NK-92 treated with Interleukin-12 subunit alpha and Interleukin-12 subunit beta, amount 100 ng/mL, for 24 hours (cell line): ENCODE measurements around the gene AKAP1.
A peak's percentile ranks its signal among the peaks of the same experiment; 100 is the strongest.

Experiments used
- DNase-seq: peaks from one replicate; lab custom pipeline; 2025; lab: John Stamatoyannopoulos, UW

Gene AKAP1

GRCh38 chr17:57106836-57107497 lies 21.9 kb downstream of the AKAP1 start:
- DNase-seq, result no peak

- DNase-seq, result no peak
These were observed 22.6 kb downstream of the AKAP1 start for GRCh38 chr17:57107498-57108101.

- no peak for DNase-seq
These were observed 23.8 kb downstream of the AKAP1 start for GRCh38 chr17:57108671-57109392.

- DNase-seq, result no peak
These were observed 24.5 kb downstream of the AKAP1 start for GRCh38 chr17:57109393-57110151.

- no peak for DNase-seq
These were observed 25.1 kb downstream of the AKAP1 start for GRCh38 chr17:57110152-57110542.

GRCh38 chr17:57110579-57111325 lies 25.7 kb downstream of the AKAP1 start:
- DNase-seq, result no peak

GRCh38 chr17:57111386-57111785 lies 26.3 kb downstream of the AKAP1 start:
- DNase-seq, result no peak

GRCh38 chr17:57113011-57113410 lies 28.0 kb downstream of the AKAP1 start:
- DNase-seq, result no peak

- no peak for DNase-seq
These were observed 28.6 kb downstream of the AKAP1 start for GRCh38 chr17:57113656-57114055.

GRCh38 chr17:57114085-57114673 lies 29.1 kb downstream of the AKAP1 start:
- peak; percentile 32 for DNase-seq

GRCh38 chr17:57115377-57115776 lies 30.3 kb downstream of the AKAP1 start:
- DNase-seq, result no peak

GRCh38 chr17:57115916-57116315 lies 30.9 kb downstream of the AKAP1 start:
- DNase-seq, result no peak

- DNase-seq, result no peak
These were observed 32.8 kb downstream of the AKAP1 start for GRCh38 chr17:57117798-57118197.

- no peak for DNase-seq
These were observed 35.8 kb downstream of the AKAP1 start for GRCh38 chr17:57120814-57121213.

- no peak for DNase-seq
These were observed 36.4 kb downstream of the AKAP1 start for GRCh38 chr17:57121308-57122042.

GRCh38 chr17:57124053-57124452 lies 39.0 kb downstream of the AKAP1 start:
- DNase-seq, result no peak

GRCh38 chr17:57125406-57125805 lies 40.4 kb downstream of the AKAP1 start:
- DNase-seq, result no peak

GRCh38 chr17:57125866-57126265 lies 40.8 kb downstream of the AKAP1 start:
- no peak for DNase-seq

- peak; percentile 69 for DNase-seq
These were observed 45.8 kb downstream of the AKAP1 start for GRCh38 chr17:57130708-57131461.

GRCh38 chr17:57132663-57133062 lies 47.6 kb downstream of the AKAP1 start:
- no peak for DNase-seq
